KG1 (cell line): ENCODE results near the gene C18orf54.
"Not testable (repeated sequence)": the region's sequence is repeated elsewhere in the genome, so short reads cannot be mapped to it uniquely, and the experiment has no call there.

Experiments used
- DNase-seq: peaks from one replicate; lab custom pipeline; 2025; lab: John Stamatoyannopoulos, UW

The C18orf54 gene

GRCh38 chr18:54386800-54387495 lies 29.2 kb downstream of the C18orf54 start:
- not testable (repeated sequence) for DNase-seq

- no peak for DNase-seq
Measured at GRCh38 chr18:54387631-54388030, 29.9 kb downstream of the C18orf54 start.

GRCh38 chr18:54388203-54389142 lies 30.8 kb downstream of the C18orf54 start:
- DNase-seq: peak; percentile 76

- DNase-seq: no peak
Measured at GRCh38 chr18:54389143-54389505, 31.4 kb downstream of the C18orf54 start.

- no peak for DNase-seq
Measured at GRCh38 chr18:54390838-54391237, 33.1 kb downstream of the C18orf54 start.

GRCh38 chr18:54392543-54393023 lies 34.9 kb downstream of the C18orf54 start:
- peak; percentile 66 for DNase-seq

- DNase-seq: no peak
Measured at GRCh38 chr18:54393648-54394294, 36.1 kb downstream of the C18orf54 start.

- DNase-seq: no peak
Measured at GRCh38 chr18:54396760-54397159, 39.1 kb downstream of the C18orf54 start.

- DNase-seq: no peak
Measured at GRCh38 chr18:54405290-54405689, 47.6 kb downstream of the C18orf54 start.

GRCh38 chr18:54411781-54412180 lies 54.1 kb downstream of the C18orf54 start:
- no peak for DNase-seq

GRCh38 chr18:54415086-54415485 lies 57.4 kb downstream of the C18orf54 start:
- no peak for DNase-seq

GRCh38 chr18:54416436-54416835 lies 58.7 kb downstream of the C18orf54 start:
- DNase-seq: no peak

GRCh38 chr18:54423831-54424230 lies 66.1 kb downstream of the C18orf54 start:
- DNase-seq: no peak

GRCh38 chr18:54426085-54426665 lies 68.5 kb downstream of the C18orf54 start:
- no peak for DNase-seq
